ENCODE data around the gene LETMD1.
"Not testable (repeated sequence)": the region's sequence is repeated elsewhere in the genome, so short reads cannot be mapped to it uniquely, and the experiment has no call there.

Gene LETMD1

GRCh38 chr12:51047655-51048540 lies at the start of gene LETMD1:
Gene LETMD1 (plus strand): TSS chr12:51048327. CDS start chr12:51048357, 30 bp downstream.
- DNase-seq = peak; percentile 90

GRCh38 chr12:50999093-50999492 lies 49.0 kb upstream of the LETMD1 start:
- no peak for DNase-seq

GRCh38 chr12:51000245-51000644 lies 47.9 kb upstream of the LETMD1 start:
- no peak for DNase-seq

GRCh38 chr12:51001799-51002198 lies 46.3 kb upstream of the LETMD1 start:
- no peak for DNase-seq

- DNase-seq = no peak
Observed at GRCh38 chr12:51004504-51004903, 43.6 kb upstream of the LETMD1 start.

GRCh38 chr12:51005030-51005429 lies 43.1 kb upstream of the LETMD1 start:
- no peak for DNase-seq

GRCh38 chr12:51005671-51006070 lies 42.5 kb upstream of the LETMD1 start:
- DNase-seq = no peak

GRCh38 chr12:51008329-51009055 lies 39.6 kb upstream of the LETMD1 start:
- no peak for DNase-seq

- DNase-seq = peak; percentile 45 to 50
Observed at GRCh38 chr12:51009056-51009440, 39.1 kb upstream of the LETMD1 start.

- DNase-seq = no peak
Observed at GRCh38 chr12:51011955-51012354, 36.2 kb upstream of the LETMD1 start.

- no peak for DNase-seq
Observed at GRCh38 chr12:51012570-51013236, 35.4 kb upstream of the LETMD1 start.

GRCh38 chr12:51013441-51013840 lies 34.7 kb upstream of the LETMD1 start:
- DNase-seq = no peak

- DNase-seq = not testable (repeated sequence)
Observed at GRCh38 chr12:51014467-51014866, 33.7 kb upstream of the LETMD1 start.

GRCh38 chr12:51017452-51017851 lies 30.7 kb upstream of the LETMD1 start:
- no peak for DNase-seq

GRCh38 chr12:51018956-51019355 lies 29.2 kb upstream of the LETMD1 start:
- no peak for DNase-seq

GRCh38 chr12:51019927-51020326 lies 28.2 kb upstream of the LETMD1 start:
- DNase-seq = no peak

GRCh38 chr12:51020448-51021182 lies 27.5 kb upstream of the LETMD1 start:
- DNase-seq = no peak

- no peak for DNase-seq
Observed at GRCh38 chr12:51021694-51022093, 26.4 kb upstream of the LETMD1 start.

GRCh38 chr12:51023625-51024382 lies 24.3 kb upstream of the LETMD1 start:
- DNase-seq = no peak

GRCh38 chr12:51025338-51025835 lies 22.7 kb upstream of the LETMD1 start:
- DNase-seq = no peak

GRCh38 chr12:51025836-51026638 lies 22.1 kb upstream of the LETMD1 start, which contains the start of gene SLC11A2:
Gene SLC11A2 (minus strand): TSS chr12:51026384. CDS start chr12:51010728, 15,656 bp downstream.
- peak; percentile 93 to 95 for DNase-seq
